Neuronal stem cell (in vitro differentiated cells): Measurements from ENCODE around the gene MYH6.

Source experiments
- DNase-seq: peaks from one replicate; pipeline ENCODE4 v3.0.0-alpha.2; 2013; ENCODE audit warnings: low spot score
- H2AFZ ChIP-seq: one replicate; pipeline ENCODE4 v1.6.1; 2013; ENCODE audit warnings: mild to moderate bottlenecking, low read length, inconsistent platforms
- H2AK5ac ChIP-seq: 2 replicates; pipeline ENCODE4 v1.6.1; 2013; ENCODE audit warnings: low read depth, mild to moderate bottlenecking, inconsistent platforms, low read length, moderate library complexity, mixed read lengths
- H2BK120ac ChIP-seq: 2 replicates; pipeline ENCODE4 v1.6.1; 2013; ENCODE audit warnings: low read depth, mild to moderate bottlenecking, inconsistent platforms, low read length, moderate library complexity, mixed read lengths
- H2BK12ac ChIP-seq: one replicate; pipeline ENCODE4 v1.6.1; 2013; ENCODE audit warnings: low read length, inconsistent platforms
- H2BK15ac ChIP-seq: 2 replicates; pipeline ENCODE4 v1.6.1; 2013; ENCODE audit warnings: mild to moderate bottlenecking, low read length, inconsistent platforms, mixed read lengths
- H2BK5ac ChIP-seq: one replicate; pipeline ENCODE4 v1.6.1; 2013; ENCODE audit warnings: inconsistent platforms, mild to moderate bottlenecking, low read length, moderate library complexity
- H3K14ac ChIP-seq: one replicate; pipeline ENCODE4 v1.6.1; 2013; ENCODE audit warnings: low read length, inconsistent platforms
- H3K18ac ChIP-seq: 2 replicates; pipeline ENCODE4 v1.6.1; 2013; ENCODE audit warnings: low read length, inconsistent platforms
- H3K23ac ChIP-seq: 2 replicates; pipeline ENCODE4 v1.6.1; 2013; ENCODE audit warnings: low read depth, mild to moderate bottlenecking, mixed read lengths, low read length, inconsistent platforms; ENCODE audit not compliant: poor library complexity
- H3K27ac ChIP-seq: replicated peaks from 3 replicates; pipeline ENCODE4 v1.5.1; 2013; ENCODE audit warnings: low read length, inconsistent platforms
- H3K27me3 ChIP-seq, 3 experiments: 2 replicates each; pipeline ENCODE4 v1.6.1; 2013; ENCODE audit warnings: low read length in 3 of 3, mild to moderate bottlenecking in 2 of 3, inconsistent platforms in 1 of 3, low read depth in 1 of 3, mixed read lengths in 1 of 3, moderate library complexity in 1 of 3; ENCODE audit not compliant: control insufficient read depth in 3 of 3, insufficient read depth in 3 of 3
- H3K36me3 ChIP-seq, 2 donors: replicated peaks in 1 of 2; 2 replicates each; pipeline ENCODE4 v1.6.1; 2013; ENCODE audit warnings: low read length in 2 of 2; ENCODE audit not compliant: control insufficient read depth in 2 of 2, insufficient read depth in 2 of 2
- H3K4ac ChIP-seq: 2 replicates; pipeline ENCODE4 v1.6.1; 2013; ENCODE audit warnings: inconsistent platforms, mild to moderate bottlenecking, low read length, moderate library complexity
- H3K4me1 ChIP-seq, 2 donors: 1 replicate in 1 of 2; 2 replicates in 1 of 2; pipeline ENCODE4 v1.6.1; 2013; ENCODE audit warnings: low read length in 2 of 2, low read depth in 1 of 2; ENCODE audit not compliant: control insufficient read depth in 2 of 2, insufficient read depth in 1 of 2
- H3K4me2 ChIP-seq: one replicate; pipeline ENCODE4 v1.6.1; 2013; ENCODE audit warnings: mild to moderate bottlenecking, low read length, inconsistent platforms; ENCODE audit not compliant: insufficient read depth, poor library complexity, severe bottlenecking
- H3K4me3 ChIP-seq, 2 donors: 2 replicates each; pipeline ENCODE4 v1.5.1; 2013; ENCODE audit warnings: low read length in 2 of 2, mild to moderate bottlenecking in 2 of 2, inconsistent platforms in 1 of 2, moderate library complexity in 1 of 2
- H3K79me1 ChIP-seq: one replicate; pipeline ENCODE4 v1.6.1; 2013; ENCODE audit warnings: low read depth, mild to moderate bottlenecking, inconsistent platforms, low read length, moderate library complexity
- H3K9ac ChIP-seq: one replicate; pipeline ENCODE4 v1.6.1; 2013; ENCODE audit warnings: mild to moderate bottlenecking, low read depth, low read length, inconsistent platforms; ENCODE audit not compliant: poor library complexity
- H3K9me3 ChIP-seq, 2 donors: replicated peaks in 1 of 2; 2 replicates each; pipeline versions ENCODE3 to v1.6.1; 2013; ENCODE audit warnings: low read length in 2 of 2, mild to moderate bottlenecking in 2 of 2, inconsistent platforms in 1 of 2, low read depth in 1 of 2, mixed read lengths in 1 of 2, moderate library complexity in 1 of 2; ENCODE audit not compliant: control insufficient read depth in 2 of 2, insufficient read depth in 1 of 2
- H4K8ac ChIP-seq: one replicate; pipeline ENCODE4 v1.6.1; 2013; ENCODE audit warnings: low read depth, mild to moderate bottlenecking, inconsistent platforms, low read length, moderate library complexity
- H4K91ac ChIP-seq: one replicate; pipeline ENCODE4 v1.6.1; 2013; ENCODE audit warnings: low read length, low read depth, mild to moderate bottlenecking, inconsistent platforms; ENCODE audit not compliant: poor library complexity
- WGBS, 2 donors: extraction: QIAGEN DNeasy Blood & Tissue Kit; methylation state at CpG; one replicate each; pipeline ENCODE4 v1.1.7; 2013; ENCODE audit warnings: missing lambda C conversion rate in 2 of 2, mixed read lengths in 1 of 2; ENCODE audit not compliant: insufficient read length in 2 of 2, insufficient replicate concordance in 1 of 2; ENCODE audit errors: extremely low coverage in 2 of 2; 5-methylcytosine and 5-hydroxymethylcytosine counted together

The MYH6 gene

DNA sequence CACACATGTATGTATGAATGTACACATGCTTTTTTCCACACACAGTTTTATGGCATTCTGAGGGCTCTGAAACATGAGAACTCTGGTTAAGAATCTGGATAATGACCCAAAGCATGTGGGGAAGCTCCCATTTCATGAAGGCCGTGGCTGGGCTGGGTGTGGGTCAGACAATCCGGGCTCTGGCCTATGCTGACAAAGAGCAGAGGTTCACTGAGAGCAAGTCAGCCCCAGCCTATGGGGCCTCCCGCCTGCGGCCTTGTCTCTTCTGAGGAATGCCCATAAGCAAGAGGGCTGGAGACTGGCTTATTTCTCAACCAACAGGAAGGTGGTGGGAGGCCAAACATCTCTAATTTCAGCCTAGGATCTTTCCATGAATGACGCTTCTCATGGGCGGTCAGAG lies 8.5 kb downstream of the MYH6 start:
- H2BK120ac ChIP-seq, result no peak overlapping the region
- WGBS, 2 donors, result no CpG with 5 or more reads among the region's 6 CpGs

DNA sequence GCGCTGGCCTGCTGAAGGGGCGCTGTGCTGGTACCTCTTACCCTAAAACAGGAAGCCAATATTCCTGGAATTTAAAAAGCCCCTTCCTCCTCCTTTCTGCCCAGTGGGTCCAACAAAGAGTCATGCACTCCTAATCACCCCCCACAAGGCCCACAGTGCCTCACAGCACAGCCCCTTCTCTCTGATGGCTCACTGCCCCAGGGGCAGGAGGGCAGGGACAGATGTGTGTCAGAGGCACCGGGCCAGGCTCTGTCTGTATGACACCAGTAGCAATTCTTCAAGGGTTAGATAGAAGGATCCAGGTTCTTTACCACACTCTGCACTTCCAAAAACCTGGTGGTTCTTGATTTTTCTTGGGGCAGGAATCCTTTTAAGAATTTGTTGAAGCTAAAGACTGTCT lies 8.9 kb downstream of the MYH6 start:
- Histone ChIP-seq H4K91ac (no peak overlapping the region), H3K4me3 (no peak overlapping the region), H3K4me2 (no peak overlapping the region), H2BK15ac (no peak overlapping the region), H3K9ac (no peak overlapping the region), H3K18ac (peak overlapping the region; percentile 67), H2AFZ (no peak overlapping the region), H3K14ac (no peak overlapping the region), H3K36me3 (no peaks in the 10 kb centered on the region), H2AK5ac (peak overlapping the region; percentile 74), H2BK120ac (peak overlapping the region; percentile 64), H4K8ac (no peak overlapping the region), H3K79me1 (no peaks in the 10 kb centered on the region), H3K23ac (no peak overlapping the region), H3K27ac (no peak overlapping the region), H3K4ac (no peak overlapping the region), H2BK5ac (no peak overlapping the region), H3K9me3 (no peaks in the 10 kb centered on the region), H3K27me3 (peaks cover 0 to 32% (median 0%) of the 10 kb centered on the region in 3 experiments), H3K4me1 (peaks cover 0 to 3% of the 10 kb centered on the region in 2 donors), H2BK12ac (no peak overlapping the region)
- DNase-seq, result no peak
- no CpG with 5 or more reads among the region's 3 CpGs for WGBS, 2 donors

More for the DNA sequence above, 8.5 kb downstream of the MYH6 start:
- Histone ChIP-seq H4K91ac (no peak overlapping the region), H3K4ac (no peak overlapping the region), H2BK12ac (no peak overlapping the region), H3K27me3 (peaks cover 0 to 36% (median 0%) of the 10 kb centered on the region in 3 experiments), H3K9me3 (no peaks in the 10 kb centered on the region), H3K4me1 (peaks cover 0 to 3% of the 10 kb centered on the region in 2 donors), H3K79me1 (peaks cover 2% of the 10 kb centered on the region), H2BK5ac (no peak overlapping the region), H2AK5ac (no peak overlapping the region), H3K4me3 (no peak overlapping the region), H3K18ac (no peak overlapping the region), H3K27ac (no peak overlapping the region), H2AFZ (no peak overlapping the region), H3K14ac (no peak overlapping the region), H3K23ac (no peak overlapping the region), H2BK15ac (no peak overlapping the region), H3K4me2 (no peak overlapping the region), H3K9ac (no peak overlapping the region), H3K36me3 (no peaks in the 10 kb centered on the region), H4K8ac (no peak overlapping the region)
- DNase-seq, result no peak

DNA sequence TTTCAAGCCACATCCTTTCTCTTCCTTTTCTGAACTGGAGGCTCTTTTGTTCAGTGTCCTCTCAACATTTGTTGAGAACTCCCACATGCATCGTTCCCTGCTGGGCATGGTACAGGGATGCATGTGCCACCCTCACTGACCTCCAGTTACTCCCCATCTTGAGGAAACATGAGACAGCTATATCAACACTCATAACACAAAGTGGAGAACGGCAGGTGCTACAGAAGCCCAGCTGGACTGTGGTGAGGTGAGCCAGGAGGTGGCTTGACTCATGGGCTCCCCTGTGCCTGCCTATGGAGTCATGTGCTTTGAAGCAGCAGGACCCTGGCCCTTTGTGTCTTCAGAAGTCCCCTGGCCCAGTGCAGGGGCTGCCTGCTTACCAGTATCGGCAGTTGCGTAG lies 9.7 kb downstream of the MYH6 start:
- H3K9ac ChIP-seq, result no peak overlapping the region
- peak overlapping the region; percentile 74 for H2AK5ac ChIP-seq
- no peaks in the 10 kb centered on the region for H3K9me3 ChIP-seq
- H3K27me3 ChIP-seq, result peaks cover 0 to 25% (median 0%) of the 10 kb centered on the region in 3 experiments
- H4K91ac ChIP-seq, result peak overlapping the region; percentile 25
- H2AFZ ChIP-seq, result no peak overlapping the region
- H3K27ac ChIP-seq, result no peak overlapping the region
- H3K23ac ChIP-seq, result no peak overlapping the region
- no peak overlapping the region for H3K14ac ChIP-seq
- no peak overlapping the region for H2BK15ac ChIP-seq
- no peak for DNase-seq
- peak overlapping the region; percentile 64 for H2BK120ac ChIP-seq
- H3K18ac ChIP-seq, result no peak overlapping the region
- H3K4me2 ChIP-seq, result no peak overlapping the region
- H3K4me1 ChIP-seq, result peaks cover 0 to 3% of the 10 kb centered on the region in 2 donors
- no CpG with 5 or more reads among the region's 4 CpGs for WGBS, 2 donors
- no peak overlapping the region for H4K8ac ChIP-seq
- no peak overlapping the region for H3K4me3 ChIP-seq
- H2BK5ac ChIP-seq, result no peak overlapping the region
- no peaks in the 10 kb centered on the region for H3K79me1 ChIP-seq
- no peak overlapping the region for H2BK12ac ChIP-seq
- no peaks in the 10 kb centered on the region for H3K36me3 ChIP-seq
- H3K4ac ChIP-seq, result no peak overlapping the region

DNA sequence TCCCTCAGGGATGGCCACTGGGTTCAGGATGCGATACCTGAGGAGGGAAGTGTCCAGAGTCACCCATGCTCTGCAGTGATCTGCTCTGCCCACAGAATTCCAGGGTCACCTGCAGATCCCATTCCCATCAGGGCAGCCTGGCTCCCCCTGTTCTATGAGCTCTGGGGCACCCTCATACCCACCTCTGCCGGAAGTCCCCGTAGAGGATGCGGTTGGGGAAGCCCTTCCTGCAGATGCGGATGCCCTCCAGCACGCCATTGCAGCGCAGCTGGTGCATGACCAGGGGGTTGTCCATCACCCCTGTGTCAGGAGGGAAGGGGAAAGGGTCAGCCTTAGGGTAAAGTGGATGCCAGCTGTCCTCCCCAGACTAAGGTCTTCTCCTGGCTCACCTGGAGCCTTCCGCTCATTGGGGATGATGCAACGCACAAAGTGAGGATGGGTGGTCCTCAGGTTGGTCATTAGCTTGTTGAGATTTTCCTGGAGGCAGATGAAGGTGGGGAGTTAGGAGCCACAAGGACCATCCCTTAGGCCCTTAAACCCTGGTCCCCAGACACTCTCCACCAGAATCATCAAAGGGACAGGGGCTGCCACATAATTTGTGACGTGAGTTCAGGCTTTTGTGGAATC lies 11.2 kb downstream of the MYH6 start:
- Histone ChIP-seq H3K4ac (no peak overlapping the region), H2BK12ac (no peak overlapping the region), H3K27ac (no peak overlapping the region), H3K36me3 (no peaks in the 10 kb centered on the region), H3K27me3 (peaks cover 0 to 18% (median 0%) of the 10 kb centered on the region in 3 experiments), H3K4me1 (peaks cover 0 to 3% of the 10 kb centered on the region in 2 donors), H2AFZ (no peak overlapping the region), H4K91ac (no peak overlapping the region), H2AK5ac (no peak overlapping the region), H3K23ac (no peak overlapping the region), H2BK5ac (no peak overlapping the region), H3K9ac (no peak overlapping the region), H4K8ac (no peak overlapping the region), H3K79me1 (no peaks in the 10 kb centered on the region), H3K14ac (no peak overlapping the region), H3K18ac (no peak overlapping the region), H3K4me2 (no peak overlapping the region), H2BK15ac (no peak overlapping the region), H3K9me3 (no peaks in the 10 kb centered on the region), H2BK120ac (no peak overlapping the region), H3K4me3 (no peak overlapping the region)
- no peak for DNase-seq
- no CpG with 5 or more reads among the region's 10 CpGs for WGBS, 2 donors
